Peyer's patch (tissue), 4 donors: ENCODE measurements around the gene GARIN5B. TPM values are rescaled to one million over a fixed set of nuclear protein-coding genes. Genes with fewer than 3 reads are reported as not detected.

Experiments
- DNase-seq, 3 donors: peaks; one replicate each; pipeline ENCODE4 v3.0.0-alpha.2; 2017 to 2019
- H3K27ac ChIP-seq, 4 donors: fragments of 200-600 bp; sonication (generic); one replicate each; pipeline ENCODE4 v1.5.1; 2016 to 2019
- H3K27me3 ChIP-seq, 2 donors: fragments of 200-600 bp; sonication (generic); one replicate each; pipeline ENCODE4 v1.5.1; 2019
- H3K36me3 ChIP-seq, 3 donors: fragments of 200-600 bp; sonication (generic); one replicate each; pipeline ENCODE4 v1.5.1; 2016 to 2019
- H3K4me1 ChIP-seq, 4 donors: fragments of 200-600 bp; sonication (generic); one replicate each; pipeline ENCODE4 v1.5.1; 2016 to 2019
- H3K4me3 ChIP-seq, 4 donors: fragments of 200-600 bp; sonication (generic); 1 replicate in 3 of 4; 2 replicates in 1 of 4; pipeline ENCODE4 v1.5.1; 2016 to 2019; ENCODE audit warnings: mild to moderate bottlenecking in 1 of 4
- H3K9me3 ChIP-seq, 4 donors: fragments of 200-600 bp; sonication (generic); one replicate each; pipeline ENCODE4 v1.5.1; 2016 to 2019; ENCODE audit warnings: mild to moderate bottlenecking in 1 of 4
- POLR2A ChIP-seq, 2 donors: fragments of 450-650 bp; IDR thresholded peaks; one replicate each; pipeline ENCODE4 v1.5.1; 2017; ENCODE audit warnings: antibody characterized with exemption in 2 of 2, mild to moderate bottlenecking in 2 of 2, moderate library complexity in 2 of 2
- total RNA-seq, 4 donors: library from RNA; depleted of rRNA; stranded (reverse); fragments of >200 nt; gene quantifications; one replicate each; pipeline ENCODE4 v1.1.0, GENCODE V29; 2016
- TF ChIP-seq, protein P1 (sequence below), 6 experiments: fragments of 450-650 bp in 4 of 6; fragments of 200-600 bp in 2 of 6; sonication (generic) in 1 of 6; IDR thresholded peaks; one replicate each; pipeline ENCODE4 v1.5.1; 2017 to 2019; ENCODE audit warnings: antibody characterized with exemption in 6 of 6, mild to moderate bottlenecking in 3 of 6, moderate library complexity in 1 of 6

The GARIN5B gene
- total RNA-seq, 4 donors from 2014 or later, result not detected

GRCh38 chr19:55352040-55352439 is 11.0 kb downstream of the GARIN5B start:
- Histone ChIP-seq H3K27me3 (peaks cover 0 to 27% of the 10 kb centered on the region in 2 donors), H3K36me3 (peaks cover 0 to under 1% (median 0%) of the 10 kb centered on the region in 3 donors), H3K9me3 (no peaks in the 10 kb centered on the region), H3K4me3 (no peak overlapping the region), H3K27ac (no peak overlapping the region), H3K4me1 (peaks cover 3 to 26% (median 11%) of the 10 kb centered on the region in 4 donors)
- TF ChIP-seq, protein P1, sequence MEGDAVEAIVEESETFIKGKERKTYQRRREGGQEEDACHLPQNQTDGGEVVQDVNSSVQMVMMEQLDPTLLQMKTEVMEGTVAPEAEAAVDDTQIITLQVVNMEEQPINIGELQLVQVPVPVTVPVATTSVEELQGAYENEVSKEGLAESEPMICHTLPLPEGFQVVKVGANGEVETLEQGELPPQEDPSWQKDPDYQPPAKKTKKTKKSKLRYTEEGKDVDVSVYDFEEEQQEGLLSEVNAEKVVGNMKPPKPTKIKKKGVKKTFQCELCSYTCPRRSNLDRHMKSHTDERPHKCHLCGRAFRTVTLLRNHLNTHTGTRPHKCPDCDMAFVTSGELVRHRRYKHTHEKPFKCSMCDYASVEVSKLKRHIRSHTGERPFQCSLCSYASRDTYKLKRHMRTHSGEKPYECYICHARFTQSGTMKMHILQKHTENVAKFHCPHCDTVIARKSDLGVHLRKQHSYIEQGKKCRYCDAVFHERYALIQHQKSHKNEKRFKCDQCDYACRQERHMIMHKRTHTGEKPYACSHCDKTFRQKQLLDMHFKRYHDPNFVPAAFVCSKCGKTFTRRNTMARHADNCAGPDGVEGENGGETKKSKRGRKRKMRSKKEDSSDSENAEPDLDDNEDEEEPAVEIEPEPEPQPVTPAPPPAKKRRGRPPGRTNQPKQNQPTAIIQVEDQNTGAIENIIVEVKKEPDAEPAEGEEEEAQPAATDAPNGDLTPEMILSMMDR (IDR thresholded peaks at IDR 0.05), result no peak
- no peak for TF ChIP-seq POLR2A (IDR thresholded peaks at IDR 0.05)
- DNase-seq, result no peak

DNA sequence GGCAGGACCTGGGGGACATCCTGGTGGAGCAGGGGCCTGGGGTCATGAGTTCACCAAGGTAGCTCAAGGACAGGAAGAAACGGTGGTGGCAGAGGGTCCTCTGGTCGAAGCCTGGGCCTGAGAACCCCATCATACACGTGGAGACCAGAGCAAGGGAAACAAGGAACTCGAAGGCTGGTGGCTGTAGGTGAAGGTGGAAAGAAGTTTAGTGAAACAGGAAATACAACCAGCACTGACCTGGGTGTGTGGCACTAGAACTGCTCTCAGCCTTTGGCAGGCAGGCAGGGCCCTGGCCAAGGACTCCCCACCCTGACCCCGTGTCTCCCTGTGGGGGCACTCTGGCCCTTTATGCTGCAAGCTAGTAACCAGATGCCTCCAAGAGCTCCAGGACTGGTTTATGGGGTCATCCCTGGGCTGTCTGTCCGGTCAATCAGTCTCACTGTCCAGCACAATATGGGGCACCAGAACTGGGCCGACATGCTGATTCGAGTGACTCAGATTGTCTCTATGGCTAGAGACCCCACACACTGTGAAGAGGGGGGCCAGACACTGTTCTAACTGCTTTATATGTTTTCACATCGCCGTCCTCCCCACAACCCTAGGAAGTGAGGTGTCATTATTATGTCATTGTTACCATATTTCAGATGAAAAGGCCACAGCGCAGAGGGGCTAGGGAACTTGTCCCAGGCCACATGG is 12.3 kb downstream of the GARIN5B start:
- DNase-seq, result no peak
- Histone ChIP-seq H3K36me3 (peaks cover 0 to 9% (median 0%) of the 10 kb centered on the region in 3 donors), H3K4me3 (no peak overlapping the region), H3K27ac (no peak overlapping the region), H3K4me1 (peaks cover 3 to 30% (median 11%) of the 10 kb centered on the region in 4 donors), H3K9me3 (no peaks in the 10 kb centered on the region), H3K27me3 (peaks cover 0 to 27% of the 10 kb centered on the region in 2 donors)
- no peak for TF ChIP-seq POLR2A (IDR thresholded peaks at IDR 0.05)
- TF ChIP-seq, protein P1 (IDR thresholded peaks at IDR 0.05), result no peak

GRCh38 chr19:55348317-55349034 is 14.6 kb downstream of the GARIN5B start:
- Histone ChIP-seq H3K4me1 (peaks cover 0 to 19% (median 2%) of the 10 kb centered on the region in 4 donors), H3K27me3 (peaks cover 0 to 13% of the 10 kb centered on the region in 2 donors), H3K36me3 (peaks cover 0 to 13% (median 0%) of the 10 kb centered on the region in 3 donors), H3K4me3 (no peak overlapping the region), H3K27ac (no peak overlapping the region), H3K9me3 (no peaks in the 10 kb centered on the region)
- DNase-seq, result no peak
- no peak for TF ChIP-seq POLR2A (IDR thresholded peaks at IDR 0.05)

GRCh38 chr19:55347442-55348009 is 15.5 kb downstream of the GARIN5B start:
- no peak for TF ChIP-seq POLR2A (IDR thresholded peaks at IDR 0.05)
- TF ChIP-seq, protein P1 (IDR thresholded peaks at IDR 0.05), result no peak
- Histone ChIP-seq H3K9me3 (no peaks in the 10 kb centered on the region), H3K27me3 (peaks cover 0 to 5% of the 10 kb centered on the region in 2 donors), H3K4me1 (peaks cover 0 to 10% (median 0%) of the 10 kb centered on the region in 4 donors), H3K4me3 (no peak overlapping the region), H3K36me3 (peaks cover 0 to 23% (median 0%) of the 10 kb centered on the region in 3 donors), H3K27ac (no peak overlapping the region)
- DNase-seq, result no peak

- H3K36me3 ChIP-seq, result peaks cover 0 to 29% (median 0%) of the 10 kb centered on the region in 3 donors
- DNase-seq, result no peak
These were observed 16.2 kb downstream of the GARIN5B start for GRCh38 chr19:55346725-55347441.

More at GRCh38 chr19:55346725-55347441, 16.2 kb downstream of the GARIN5B start:
- TF ChIP-seq, protein P1 (IDR thresholded peaks at IDR 0.05), result no peak
- TF ChIP-seq POLR2A (IDR thresholded peaks at IDR 0.05), result no peak
- H3K27me3 ChIP-seq, result no peaks in the 10 kb centered on the region
- H3K9me3 ChIP-seq, result no peaks in the 10 kb centered on the region
- no peak overlapping the region for H3K4me3 ChIP-seq
- H3K27ac ChIP-seq, result no peak overlapping the region
- peaks cover 0 to 8% (median 0%) of the 10 kb centered on the region in 4 donors for H3K4me1 ChIP-seq
